HCT116 (cell line): ENCODE measurements around the gene POLR2A. TPM values are rescaled to one million over a fixed set of nuclear protein-coding genes. Genes with fewer than 3 reads are reported as not detected.

Source experiments
- ATAC-seq: fragments of 200-7000 bp; cut with Tn5 transposase; 2 replicates; pipeline ENCODE4 v1.9.1; 2020; ENCODE audit warnings: mild to moderate bottlenecking, moderate library complexity
- BruUV-seq: library from RNA; stranded (reverse); fragments of 400-500 nt; replicated peaks from 2 replicates; lab custom pipeline; 2021; lab: Mats Ljungman, UMichigan
- CTCF ChIA-PET: fragments of 300-600 bp; sonication (Branson Sonifier 250); formaldehyde crosslinking; loops from one replicate; lab custom pipeline; 2021; ENCODE audit warnings: antibody characterized with exemption; lab: Charles Lee
- POLR2A ChIA-PET: fragments of 300-600, 350-600 bp; sonication (Branson Sonifier 250); formaldehyde crosslinking; loops from one replicate; lab custom pipeline; 2021; ENCODE audit warnings: antibody characterized with exemption; lab: Charles Lee
- RAD21 ChIA-PET, 2 experiments: fragments of 300-600 bp; sonication (Branson Sonifier 250); formaldehyde crosslinking; loops; one replicate each; lab custom pipeline; 2023; ENCODE audit warnings: low total read pairs in 2 of 2; ENCODE audit not compliant: uncharacterized antibody in 2 of 2, unreplicated experiment in 2 of 2, low non-redundant PET in 1 of 2; lab: Charles Lee
- DNase-seq: peaks from one replicate; pipeline ENCODE4 v3.0.0-alpha.2; 2010; ENCODE audit warnings: low read depth, low spot score
- H2AFZ ChIP-seq: fragments of 200-600 bp; shearing (Covaris generic), sonication (generic); 2 replicates; pipeline ENCODE4 v1.6.1; 2017; ENCODE audit warnings: low read depth, mixed run types, mixed read lengths, antibody characterized with exemption, low read length; ENCODE audit not compliant: poor library complexity, severe bottlenecking
- H3K27ac ChIP-seq: 2 replicates; pipeline ENCODE4 v1.5.1; 2012; ENCODE audit warnings: low read depth, low read length
- H3K27me3 ChIP-seq: fragments of 200-600 bp; sonication (generic); 2 replicates; pipeline ENCODE4 v1.6.1; 2016; ENCODE audit warnings: mixed run types, low read length, mixed read lengths; ENCODE audit not compliant: insufficient read depth
- H3K36me3 ChIP-seq, 2 experiments: fragments of 200-500 bp in 1 of 2; fragments of 200-600 bp in 1 of 2; sonication (Bioruptor generic) in 1 of 2; sonication (generic) in 1 of 2; 2 replicates each; pipeline versions ENCODE4 v1.5.1 to v1.6.1; 2014 to 2016; ENCODE audit warnings: low read length in 2 of 2, inconsistent platforms in 1 of 2, mixed read lengths in 1 of 2, mixed run types in 1 of 2; ENCODE audit not compliant: insufficient read depth in 2 of 2, control insufficient read depth in 1 of 2
- H3K4me1 ChIP-seq, 2 experiments: fragments of 200-600 bp in 1 of 2; sonication (generic) in 1 of 2; 2 replicates each; pipeline versions ENCODE4 v1.5.1 to v1.6.1; 2012 to 2017; ENCODE audit warnings: low read length in 2 of 2, inconsistent platforms in 1 of 2, mild to moderate bottlenecking in 1 of 2, mixed read lengths in 1 of 2, mixed run types in 1 of 2, moderate library complexity in 1 of 2; ENCODE audit not compliant: insufficient read depth in 2 of 2, control insufficient read depth in 1 of 2
- H3K4me2 ChIP-seq: fragments of 200-600 bp; sonication (generic); 2 replicates; pipeline ENCODE4 v1.6.1; 2017; ENCODE audit warnings: mixed run types, low read length, mixed read lengths
- H3K4me3 ChIP-seq, 2 experiments: fragments of 200-600 bp in 1 of 2; sonication (generic) in 1 of 2; replicated peaks in 1 of 2; 2 replicates each; pipeline ENCODE4 v1.5.1; 2011 to 2016; ENCODE audit warnings: low read length in 2 of 2, control low read depth in 1 of 2, low read depth in 1 of 2, mild to moderate bottlenecking in 1 of 2, mixed read lengths in 1 of 2, mixed run types in 1 of 2
- H3K79me2 ChIP-seq: fragments of 200-600 bp; sonication (generic); 2 replicates; pipeline ENCODE4 v1.6.1; 2017; ENCODE audit warnings: mild to moderate bottlenecking, mixed run types, low read length, moderate library complexity, mixed read lengths; ENCODE audit not compliant: insufficient read depth
- H3K9ac ChIP-seq: fragments of 200-600 bp; sonication (generic); 2 replicates; pipeline ENCODE4 v1.6.1; 2016; ENCODE audit warnings: low read length, mixed read lengths
- H3K9me2 ChIP-seq: fragments of 200-600 bp; sonication (generic), shearing (Covaris generic); 2 replicates; pipeline ENCODE4 v1.6.1; 2017; ENCODE audit warnings: mixed run types, mild to moderate bottlenecking, moderate library complexity; ENCODE audit not compliant: insufficient read depth
- H3K9me3 ChIP-seq, 2 experiments: fragments of 200-500 bp in 1 of 2; fragments of 200-600 bp in 1 of 2; sonication (Bioruptor generic) in 1 of 2; sonication (generic) in 1 of 2; 2 replicates each; pipeline ENCODE4 v1.6.1; 2014 to 2017; ENCODE audit warnings: low read length in 2 of 2, mixed read lengths in 2 of 2, inconsistent platforms in 1 of 2, low read depth in 1 of 2, mild to moderate bottlenecking in 1 of 2, mixed run types in 1 of 2, moderate library complexity in 1 of 2; ENCODE audit not compliant: control insufficient read depth in 1 of 2, insufficient read depth in 1 of 2
- H4K20me1 ChIP-seq: fragments of 200-600 bp; sonication (generic), shearing (Covaris generic); 2 replicates; pipeline ENCODE4 v1.6.1; 2017; ENCODE audit warnings: mixed run types, mild to moderate bottlenecking, moderate library complexity; ENCODE audit not compliant: insufficient read depth
- CBX3 ChIP-seq: IDR thresholded peaks from 2 replicates; pipeline ENCODE4 v1.6.1; 2012; ENCODE audit warnings: low read depth
- EZH2 ChIP-seq: fragments of 200-600 bp; sonication (generic); IDR thresholded peaks from 2 replicates; pipeline ENCODE4 v1.6.1; 2017; ENCODE audit warnings: antibody characterized with exemption, mixed run types
- RAD21 ChIP-seq: IDR thresholded peaks from 2 replicates; pipeline ENCODE4 v1.6.1; 2012; ENCODE audit warnings: low read depth, mild to moderate bottlenecking
- SIN3A ChIP-seq: IDR thresholded peaks from 2 replicates; pipeline ENCODE4 v1.6.1; 2012; ENCODE audit warnings: low read depth
- SP1 ChIP-seq: IDR thresholded peaks from 2 replicates; pipeline ENCODE4 v1.6.1; 2012; ENCODE audit warnings: low read depth
- YY1 ChIP-seq: IDR thresholded peaks from 2 replicates; pipeline ENCODE4 v1.6.1; 2011; ENCODE audit warnings: low read length, low read depth, moderate library complexity, mild to moderate bottlenecking; ENCODE audit not compliant: insufficient replicate concordance; ENCODE audit errors: extremely low read depth
- ZNF274 ChIP-seq: fragments of 200-500 bp; sonication (Bioruptor generic); IDR thresholded peaks from 2 replicates; pipeline ENCODE4 v1.6.1; 2014; ENCODE audit warnings: mild to moderate bottlenecking, low read depth, low read length, inconsistent platforms
- intact Hi-C: fragments of 100-400 bp; cut with micrococcal nuclease; formaldehyde crosslinking; loops from 2 replicates; pipeline ENCODE4 v1.10.0; 2022
- total RNA-seq: library from RNA; stranded (reverse); gene quantifications from one replicate; pipeline ENCODE4 v1.2.1, GENCODE V29; 2021; ENCODE audit not compliant: unreplicated experiment
- TF ChIP-seq, protein P1 (sequence below): IDR thresholded peaks from 2 replicates; pipeline ENCODE4 v1.6.1; 2012; ENCODE audit warnings: low read depth
- TF ChIP-seq, protein P2 (sequence below): IDR thresholded peaks from 2 replicates; pipeline ENCODE4 v1.6.1; 2011; ENCODE audit warnings: mild to moderate bottlenecking, low read length, moderate library complexity; ENCODE audit not compliant: insufficient replicate concordance; ENCODE audit errors: extremely low read depth

Gene POLR2A
- total RNA-seq, 1 experiment from 2014 or later: 205 TPM

DNA sequence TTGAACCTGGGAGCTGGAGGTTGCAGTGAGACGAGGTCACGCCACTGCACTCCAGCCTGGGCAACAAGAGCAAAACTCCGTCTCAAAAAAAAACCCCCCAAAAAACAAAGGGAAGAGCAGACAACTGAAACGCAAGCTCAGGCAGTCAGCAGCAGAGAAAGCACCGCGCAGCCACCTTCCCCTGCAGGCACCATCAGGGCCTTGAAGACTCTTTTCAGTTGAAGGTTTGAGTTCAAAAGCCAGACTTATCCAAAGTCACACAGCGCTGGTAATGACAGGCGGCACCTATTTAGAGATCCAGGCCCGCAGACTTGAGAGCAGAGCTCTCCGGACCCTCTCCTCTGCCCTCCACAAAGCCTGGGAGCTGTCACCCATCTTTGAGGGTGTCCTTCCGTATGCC lies 15.9 kb upstream of the POLR2A start:
- RAD21 ChIA-PET: no interaction called here
- no TSS peak for BruUV-seq
- no peak for DNase-seq
- Histone ChIP-seq H4K20me1 (no peaks in the 10 kb centered on the region), H3K9me3 (no peaks in the 10 kb centered on the region), H3K9ac (no peak overlapping the region), H3K9me2 (no peaks in the 10 kb centered on the region), H2AFZ (no peak overlapping the region), H3K27ac (no peak overlapping the region), H3K4me3 (no peak overlapping the region)
- no peak for ATAC-seq
- TF ChIP-seq ZNF274 (no peak), SIN3A (no peak), EZH2 (no peak)
- TF ChIP-seq, protein P1, sequence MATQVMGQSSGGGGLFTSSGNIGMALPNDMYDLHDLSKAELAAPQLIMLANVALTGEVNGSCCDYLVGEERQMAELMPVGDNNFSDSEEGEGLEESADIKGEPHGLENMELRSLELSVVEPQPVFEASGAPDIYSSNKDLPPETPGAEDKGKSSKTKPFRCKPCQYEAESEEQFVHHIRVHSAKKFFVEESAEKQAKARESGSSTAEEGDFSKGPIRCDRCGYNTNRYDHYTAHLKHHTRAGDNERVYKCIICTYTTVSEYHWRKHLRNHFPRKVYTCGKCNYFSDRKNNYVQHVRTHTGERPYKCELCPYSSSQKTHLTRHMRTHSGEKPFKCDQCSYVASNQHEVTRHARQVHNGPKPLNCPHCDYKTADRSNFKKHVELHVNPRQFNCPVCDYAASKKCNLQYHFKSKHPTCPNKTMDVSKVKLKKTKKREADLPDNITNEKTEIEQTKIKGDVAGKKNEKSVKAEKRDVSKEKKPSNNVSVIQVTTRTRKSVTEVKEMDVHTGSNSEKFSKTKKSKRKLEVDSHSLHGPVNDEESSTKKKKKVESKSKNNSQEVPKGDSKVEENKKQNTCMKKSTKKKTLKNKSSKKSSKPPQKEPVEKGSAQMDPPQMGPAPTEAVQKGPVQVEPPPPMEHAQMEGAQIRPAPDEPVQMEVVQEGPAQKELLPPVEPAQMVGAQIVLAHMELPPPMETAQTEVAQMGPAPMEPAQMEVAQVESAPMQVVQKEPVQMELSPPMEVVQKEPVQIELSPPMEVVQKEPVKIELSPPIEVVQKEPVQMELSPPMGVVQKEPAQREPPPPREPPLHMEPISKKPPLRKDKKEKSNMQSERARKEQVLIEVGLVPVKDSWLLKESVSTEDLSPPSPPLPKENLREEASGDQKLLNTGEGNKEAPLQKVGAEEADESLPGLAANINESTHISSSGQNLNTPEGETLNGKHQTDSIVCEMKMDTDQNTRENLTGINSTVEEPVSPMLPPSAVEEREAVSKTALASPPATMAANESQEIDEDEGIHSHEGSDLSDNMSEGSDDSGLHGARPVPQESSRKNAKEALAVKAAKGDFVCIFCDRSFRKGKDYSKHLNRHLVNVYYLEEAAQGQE: no peak
- TF ChIP-seq, all 23 proteins: peak for 0
- ChIA-PET CTCF (no interaction called here), POLR2A (no interaction called here)
- no peaks in the 10 kb centered on the region; a peak in 2 of 4 replicates for H3K36me3 ChIP-seq
- peaks cover 0 to 5% of the 10 kb centered on the region in 2 experiments; a peak in 1 of 4 replicates for H3K4me1 ChIP-seq
- no peak overlapping the region for H3K4me2 ChIP-seq
- H3K79me2 ChIP-seq: peaks cover 4% of the 10 kb centered on the region; the same call in 1 of the 2 replicates
- H3K27me3 ChIP-seq: no peaks in the 10 kb centered on the region
- intact Hi-C loops: no loop called here

DNA sequence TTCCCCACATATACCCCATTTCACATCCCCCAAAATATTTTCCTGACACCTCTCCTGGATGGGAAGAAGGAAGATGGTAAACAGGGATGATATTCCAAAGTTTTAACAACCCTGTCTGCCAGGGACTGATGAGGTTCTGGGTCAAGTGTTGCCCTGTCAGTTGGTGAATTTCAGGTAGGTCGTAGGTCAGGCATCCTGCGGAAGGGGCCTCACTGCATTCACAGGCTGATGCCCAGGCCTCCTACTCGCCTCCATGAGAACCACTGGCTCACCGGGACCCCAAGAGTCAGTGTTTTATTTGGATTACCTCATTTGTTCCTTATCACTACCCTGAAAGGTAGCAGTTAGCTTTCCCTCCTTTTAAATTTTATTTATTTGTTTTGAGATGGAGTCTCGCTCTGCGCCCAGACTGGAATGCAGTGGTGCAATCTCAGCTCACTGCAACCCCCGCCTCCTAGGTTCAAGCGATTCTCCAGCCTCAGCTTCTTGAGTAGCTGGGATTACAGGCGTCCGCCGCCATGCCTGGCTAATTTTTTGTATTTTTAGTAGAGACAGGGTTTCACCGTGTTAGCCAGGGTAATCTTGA lies 15.3 kb upstream of the POLR2A start:
- H3K79me2 ChIP-seq: peaks cover 4% of the 10 kb centered on the region; the same call in 1 of the 2 replicates
- no peaks in the 10 kb centered on the region for H4K20me1 ChIP-seq
- TF ChIP-seq SP1: no peak
- no peak for TF ChIP-seq EZH2
- no peak for TF ChIP-seq RAD21
- TF ChIP-seq, protein P2, sequence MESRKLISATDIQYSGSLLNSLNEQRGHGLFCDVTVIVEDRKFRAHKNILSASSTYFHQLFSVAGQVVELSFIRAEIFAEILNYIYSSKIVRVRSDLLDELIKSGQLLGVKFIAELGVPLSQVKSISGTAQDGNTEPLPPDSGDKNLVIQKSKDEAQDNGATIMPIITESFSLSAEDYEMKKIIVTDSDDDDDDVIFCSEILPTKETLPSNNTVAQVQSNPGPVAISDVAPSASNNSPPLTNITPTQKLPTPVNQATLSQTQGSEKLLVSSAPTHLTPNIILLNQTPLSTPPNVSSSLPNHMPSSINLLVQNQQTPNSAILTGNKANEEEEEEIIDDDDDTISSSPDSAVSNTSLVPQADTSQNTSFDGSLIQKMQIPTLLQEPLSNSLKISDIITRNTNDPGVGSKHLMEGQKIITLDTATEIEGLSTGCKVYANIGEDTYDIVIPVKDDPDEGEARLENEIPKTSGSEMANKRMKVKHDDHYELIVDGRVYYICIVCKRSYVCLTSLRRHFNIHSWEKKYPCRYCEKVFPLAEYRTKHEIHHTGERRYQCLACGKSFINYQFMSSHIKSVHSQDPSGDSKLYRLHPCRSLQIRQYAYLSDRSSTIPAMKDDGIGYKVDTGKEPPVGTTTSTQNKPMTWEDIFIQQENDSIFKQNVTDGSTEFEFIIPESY: no peak
- no peak for TF ChIP-seq YY1
- no peak for TF ChIP-seq CBX3
- TF ChIP-seq ZNF274: no peak

More for the DNA sequence above, 15.3 kb upstream of the POLR2A start:
- ChIA-PET RAD21 (no interaction called here), POLR2A (no interaction called here), CTCF (no interaction called here)
- ATAC-seq: no peak
- Histone ChIP-seq H3K4me1 (peaks cover 0 to 5% of the 10 kb centered on the region in 2 experiments; a peak in 1 of 4 replicates), H2AFZ (no peak overlapping the region), H3K4me2 (no peak overlapping the region), H3K4me3 (no peak overlapping the region), H3K27me3 (no peaks in the 10 kb centered on the region), H3K9me2 (no peaks in the 10 kb centered on the region), H3K9me3 (no peaks in the 10 kb centered on the region), H3K36me3 (no peaks in the 10 kb centered on the region; a peak in 1 of 4 replicates), H3K27ac (no peak overlapping the region), H3K9ac (no peak overlapping the region)
- intact Hi-C loops: no loop called here
- BruUV-seq: no TSS peak
- DNase-seq: no peak
